Posterior cingulate gyrus (tissue), 11 donors: ENCODE measurements around the gene SIAH2.

Experiments used
- DNase-seq, 10 donors: peaks; one replicate each; pipeline versions ENCODE4 v3.0.0 to v3.0.0-alpha.2; 2020 to 2021; ENCODE audit warnings: mixed read lengths in 3 of 10
- intact Hi-C: fragments of 100-400 bp; cut with DNase I; formaldehyde crosslinking; loops from one replicate; pipeline ENCODE4 v1.15.1; 2023

Gene SIAH2

GRCh38 chr3:150737874-150738679 lies 24.9 kb downstream of the SIAH2 start:
- DNase-seq: no peak
- intact Hi-C loops: no loop called here

GRCh38 chr3:150736903-150737832 lies 25.8 kb downstream of the SIAH2 start:
- no peak for DNase-seq
- intact Hi-C loops: no loop called here

DNA sequence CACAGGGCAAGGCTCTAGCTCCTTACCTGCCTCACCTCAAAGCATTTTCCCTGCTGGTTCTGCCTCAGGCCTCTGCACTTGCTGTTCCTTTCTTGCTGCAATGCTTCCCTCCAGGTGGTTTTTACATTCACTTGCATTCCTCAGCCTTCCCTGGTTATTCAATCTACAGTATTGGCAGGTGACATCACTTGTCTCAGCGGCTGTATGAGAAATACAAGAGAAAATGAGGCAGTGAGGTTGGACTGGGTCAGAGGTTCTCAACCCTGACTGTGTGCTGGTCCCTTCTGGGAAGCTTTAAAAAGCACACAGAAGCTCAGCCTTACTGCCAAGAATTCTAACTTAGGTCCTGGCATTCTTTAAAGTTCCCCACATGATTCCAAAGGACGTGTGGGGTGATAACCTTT lies 26.7 kb downstream of the SIAH2 start:
- no peak for DNase-seq
- intact Hi-C loops: no loop called here

DNA sequence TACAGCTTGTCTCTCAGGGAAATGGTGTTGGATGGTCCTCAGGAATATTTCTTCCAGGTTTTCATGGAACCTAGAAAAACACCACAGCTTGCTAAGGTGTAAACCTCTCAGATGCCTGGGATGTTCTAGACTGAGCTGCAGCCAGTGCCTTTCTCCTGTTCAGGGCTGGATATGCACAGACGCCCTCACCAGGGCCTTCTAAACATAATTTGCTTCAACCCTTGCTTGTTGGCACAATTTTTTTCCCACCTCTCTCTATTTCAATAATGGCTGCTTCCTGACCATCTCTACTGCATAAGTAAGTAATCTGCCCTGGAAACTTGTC lies 28.2 kb downstream of the SIAH2 start:
- intact Hi-C loops: no loop called here

DNA sequence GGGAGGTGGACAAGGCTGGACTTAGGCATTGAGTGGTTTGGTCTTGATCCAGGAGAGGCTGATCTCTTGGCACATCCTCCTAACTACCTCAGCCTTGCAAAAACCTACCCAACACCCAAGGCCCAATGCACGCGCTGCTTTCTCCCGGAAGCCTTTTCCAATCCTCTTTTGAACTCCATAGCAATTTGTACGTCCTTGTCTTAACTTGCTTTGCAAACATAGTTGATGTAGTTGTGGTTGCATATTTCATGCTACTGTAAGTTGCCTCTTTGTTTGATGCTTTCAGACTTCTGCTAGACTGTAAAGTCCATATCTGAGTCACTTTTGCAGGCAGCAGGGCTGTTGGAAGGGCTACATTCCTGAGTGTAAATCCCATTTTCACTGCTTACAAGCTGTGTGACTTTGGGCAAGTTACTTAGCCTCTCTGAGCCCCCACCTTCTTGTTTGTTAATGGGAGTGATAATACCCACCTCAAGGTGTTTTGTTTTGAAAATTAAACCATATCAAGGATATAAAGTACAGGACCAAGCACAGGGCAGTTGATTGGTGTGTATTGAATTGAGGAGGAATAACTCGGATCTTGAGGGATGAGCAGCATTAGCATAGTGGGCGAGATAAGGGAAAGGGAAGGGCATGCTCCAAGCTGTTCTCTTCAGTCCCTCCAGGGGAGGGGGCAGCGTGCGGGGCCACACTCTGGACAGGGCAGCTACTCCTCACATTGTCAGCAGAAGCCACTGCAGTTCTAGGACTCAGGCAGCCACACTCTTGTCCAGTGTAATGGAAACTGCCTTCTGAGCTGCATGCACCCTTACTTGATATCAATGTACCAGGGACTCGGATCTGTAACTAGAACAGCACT lies 28.8 kb downstream of the SIAH2 start:
- intact Hi-C loops: no loop called here
- no peak for DNase-seq

More for the DNA sequence above, 28.2 kb downstream of the SIAH2 start:
- DNase-seq: no peak

DNA sequence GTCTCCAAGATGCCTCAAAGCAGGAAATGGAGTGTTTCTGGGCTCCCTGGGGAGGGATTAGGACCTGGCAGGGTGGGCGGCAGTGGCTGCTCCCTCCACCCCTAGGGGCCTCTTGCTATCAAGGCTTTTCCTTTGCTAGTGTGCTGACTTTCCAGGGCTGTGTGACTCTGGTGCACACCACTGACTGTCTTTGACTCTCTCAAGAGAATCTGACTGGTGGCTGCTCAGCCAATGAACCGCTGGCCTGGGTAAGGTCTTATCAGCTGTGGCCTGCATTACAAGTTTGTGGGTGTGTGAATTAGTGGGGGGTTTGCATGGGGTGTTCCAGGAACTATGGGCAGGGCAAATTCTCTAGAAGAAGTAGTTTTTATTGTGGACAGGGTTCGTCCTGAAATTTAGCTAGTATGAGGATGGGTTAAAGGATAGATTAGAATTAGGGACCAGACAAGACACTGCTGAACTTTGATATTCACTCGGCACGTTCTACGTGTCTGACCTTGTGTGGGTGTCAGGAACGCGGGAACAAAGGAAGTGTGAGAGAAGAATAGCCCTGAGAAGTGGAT lies 29.5 kb downstream of the SIAH2 start:
- intact Hi-C loops: no loop called here
- DNase-seq: no peak

DNA sequence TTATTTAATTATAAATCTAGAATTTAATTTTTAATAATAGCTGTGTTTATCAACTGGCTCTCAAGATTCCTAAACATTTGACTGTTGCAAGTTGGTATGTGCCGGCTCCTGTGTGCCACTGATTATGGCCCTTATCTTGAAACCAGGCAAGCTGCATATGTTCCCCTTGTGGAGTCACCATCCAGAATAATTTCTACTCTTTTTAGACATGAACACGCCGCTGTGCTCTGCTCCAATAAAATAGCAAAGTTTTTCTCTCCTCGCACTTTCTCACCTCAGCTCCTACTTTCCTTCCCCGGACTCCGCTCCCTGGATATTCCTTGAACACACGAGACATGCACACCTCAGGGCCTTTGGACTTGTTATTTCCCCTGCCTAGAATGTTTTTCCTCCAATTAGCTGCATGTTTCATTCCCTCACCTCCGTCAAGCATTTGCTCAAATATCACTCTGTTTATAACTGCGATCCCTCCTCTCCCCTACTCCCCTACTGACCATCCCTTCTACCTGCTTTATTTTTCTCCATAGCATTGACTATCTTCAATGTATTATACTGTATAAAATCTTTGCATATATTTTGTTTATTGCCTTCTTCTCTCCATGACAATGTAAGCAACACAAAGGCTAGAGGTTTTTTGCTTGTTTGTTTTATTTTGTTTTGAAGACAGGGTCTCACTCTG lies 33.1 kb downstream of the SIAH2 start:
- intact Hi-C loops: no loop called here

DNA sequence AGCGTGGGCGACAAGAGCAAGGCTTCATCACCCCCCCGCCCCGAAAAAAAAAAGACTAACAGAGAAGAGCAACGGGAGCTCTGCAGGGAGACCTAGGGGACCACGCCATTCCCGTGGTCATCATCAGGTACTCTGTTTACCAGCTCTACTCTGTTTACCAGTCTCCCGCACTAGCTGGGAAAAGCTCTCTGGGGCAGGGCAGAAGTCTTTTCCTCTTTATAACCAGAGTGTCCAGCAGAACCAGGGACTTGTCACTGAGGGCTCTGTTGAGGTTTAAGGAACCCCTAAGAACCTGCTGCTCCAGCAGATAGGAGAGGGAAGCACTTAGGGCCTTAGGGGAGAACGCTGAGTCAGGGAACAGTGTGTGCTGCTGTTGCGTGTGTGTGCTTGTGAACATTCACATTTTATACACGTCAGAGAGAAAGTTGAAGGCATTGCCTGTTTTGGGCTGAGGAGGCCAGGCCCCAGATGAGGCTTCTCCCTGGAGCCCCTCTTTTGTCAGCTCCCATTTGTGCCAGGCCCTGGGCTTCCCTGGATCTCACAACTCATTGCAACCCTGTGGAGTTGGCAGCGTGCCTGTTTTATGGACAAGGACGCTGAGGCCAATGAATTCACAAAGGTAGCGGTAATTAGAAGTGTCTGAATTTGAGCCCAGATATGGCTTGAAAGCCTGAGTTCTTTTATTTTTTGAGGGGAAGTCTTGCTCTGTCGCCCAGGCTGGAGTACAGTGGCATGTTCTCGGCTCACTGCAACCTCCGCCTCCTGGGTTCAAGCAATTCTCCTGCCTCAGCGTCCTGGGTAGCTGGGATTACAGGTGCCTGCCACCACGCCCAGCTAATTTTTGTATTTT lies 35.1 kb downstream of the SIAH2 start:
- intact Hi-C loops: no loop called here
- DNase-seq: no peak

More for the DNA sequence above, 33.1 kb downstream of the SIAH2 start:
- no peak for DNase-seq

GRCh38 chr3:150725548-150725947 lies 37.4 kb downstream of the SIAH2 start:
- intact Hi-C loops: no loop called here
- no peak for DNase-seq

DNA sequence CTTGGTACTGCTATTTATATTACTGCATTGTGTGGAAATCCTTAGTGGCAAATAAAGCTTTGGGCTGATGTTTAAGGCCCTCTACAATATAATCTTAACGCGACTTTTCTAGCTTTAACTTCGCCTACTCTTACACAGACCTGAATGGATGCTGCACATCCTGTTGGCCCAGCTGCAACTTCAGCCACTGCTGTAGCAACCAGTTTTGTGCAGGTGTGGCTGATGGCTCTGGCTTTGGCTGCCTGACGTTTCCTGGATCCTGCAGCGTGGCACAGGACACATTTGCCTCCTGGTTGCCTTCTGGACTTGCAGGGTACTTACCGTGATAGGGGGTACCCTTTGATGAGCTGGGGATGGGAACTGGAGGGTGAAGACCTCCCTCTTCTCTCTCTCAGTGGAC lies 39.0 kb downstream of the SIAH2 start:
- intact Hi-C loops: loop anchor here (5.0 kb wide), 1 partner anchor 38 kb away; the partner anchor contains the start of gene SIAH2
- DNase-seq: no peak

DNA sequence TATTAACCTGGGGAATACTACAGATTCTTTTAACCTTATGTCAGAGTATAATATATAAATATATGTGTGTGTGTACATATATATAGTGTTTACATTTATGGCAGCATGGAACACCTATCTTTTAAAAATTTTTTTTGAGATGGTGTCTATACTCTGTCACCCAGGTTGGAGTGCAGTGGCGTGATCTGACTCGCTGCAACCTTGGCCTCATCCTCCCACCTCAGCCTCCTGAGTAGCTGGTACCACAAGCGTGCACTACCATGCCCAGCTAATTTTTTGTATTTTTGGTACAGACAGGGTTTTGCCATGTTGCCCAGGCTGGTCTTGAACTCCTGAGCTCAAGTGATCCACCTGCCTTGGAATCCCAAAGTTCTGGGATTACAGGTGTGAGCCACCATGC lies 40.7 kb downstream of the SIAH2 start:
- intact Hi-C loops: loop anchor here (5.0 kb wide), 1 partner anchor 40 kb away; the partner anchor contains the start of gene SIAH2
- no peak for DNase-seq

- DNase-seq: peak in 1 of 10 donors; percentile 59
These were observed 41.5 kb downstream of the SIAH2 start for GRCh38 chr3:150721285-150722130.

GRCh38 chr3:150720444-150720843 lies 42.5 kb downstream of the SIAH2 start:
- DNase-seq: no peak
- intact Hi-C loops: loop anchor here (5.0 kb wide), 1 partner anchor 42 kb away; the partner anchor contains the start of gene SIAH2

More at GRCh38 chr3:150721285-150722130, 41.5 kb downstream of the SIAH2 start:
- intact Hi-C loops: loop anchor here (1.0 to 5.0 kb wide), 3 partner anchors 41 to 425 kb away; partner anchors contain the start of gene SIAH2

DNA sequence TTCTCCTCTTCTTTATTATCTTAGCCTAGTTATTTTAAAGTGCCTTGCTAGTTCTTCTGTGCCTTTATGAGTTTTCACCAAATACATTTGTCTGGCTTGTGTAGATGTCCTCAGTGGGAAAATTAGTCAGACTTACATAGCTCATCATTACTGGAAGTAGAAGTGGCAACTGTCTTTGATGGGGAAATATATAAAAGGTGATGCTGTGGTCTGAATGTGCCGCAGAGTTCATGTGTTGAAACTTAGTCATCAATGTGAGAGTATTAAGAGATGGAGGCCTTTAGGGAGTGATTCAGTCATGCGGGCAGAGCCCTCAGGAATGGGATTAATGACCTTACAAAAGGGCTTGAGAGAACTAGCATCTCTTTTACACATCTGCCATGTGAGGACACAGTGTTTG lies 52.9 kb downstream of the SIAH2 start:
- intact Hi-C loops: no loop called here
- no peak for DNase-seq

DNA sequence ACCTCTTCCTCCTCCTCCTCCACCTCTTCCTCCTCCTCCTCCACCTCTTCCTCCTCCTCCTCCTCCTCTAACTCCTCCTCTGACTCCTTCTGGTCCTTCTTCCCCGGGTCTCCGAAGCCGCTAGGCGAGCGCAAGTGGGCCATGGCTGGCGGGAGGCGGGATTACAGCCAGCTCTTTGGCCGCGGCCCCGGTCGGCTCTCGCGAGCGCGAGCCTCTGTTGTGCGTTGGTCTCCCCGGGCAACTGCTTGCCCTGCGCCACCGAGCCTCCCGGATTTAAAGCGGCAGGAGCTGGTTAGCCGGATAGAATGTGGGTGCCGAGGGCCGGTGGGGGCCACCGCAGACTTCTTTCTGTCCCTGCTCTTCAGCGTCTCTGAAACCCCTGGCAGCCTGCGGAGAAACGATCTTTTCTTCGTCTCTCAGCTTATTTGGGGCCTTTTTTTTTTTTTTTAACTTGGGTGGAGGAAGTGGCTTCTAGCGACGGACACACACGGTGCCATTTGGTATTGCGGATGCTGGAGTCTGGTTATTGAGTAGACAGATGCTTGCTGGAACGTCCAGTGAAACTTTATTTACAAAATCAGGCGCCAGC lies 59.1 kb downstream of the SIAH2 start, which contains the start of gene ERICH6:
Gene ERICH6, minus strand, starts transcription at position 165 of the 589 bp plus-strand sequence. Its CDS starts 22 bp downstream, at position 143.
- DNase-seq: peak; percentile 77 to 98 (median 90)
- intact Hi-C loops: loop anchor here (5.0 kb wide), 2 partner anchors 102 to 157 kb away; partner anchors contain the start of genes EIF2A, SELENOT and SERP1

DNA sequence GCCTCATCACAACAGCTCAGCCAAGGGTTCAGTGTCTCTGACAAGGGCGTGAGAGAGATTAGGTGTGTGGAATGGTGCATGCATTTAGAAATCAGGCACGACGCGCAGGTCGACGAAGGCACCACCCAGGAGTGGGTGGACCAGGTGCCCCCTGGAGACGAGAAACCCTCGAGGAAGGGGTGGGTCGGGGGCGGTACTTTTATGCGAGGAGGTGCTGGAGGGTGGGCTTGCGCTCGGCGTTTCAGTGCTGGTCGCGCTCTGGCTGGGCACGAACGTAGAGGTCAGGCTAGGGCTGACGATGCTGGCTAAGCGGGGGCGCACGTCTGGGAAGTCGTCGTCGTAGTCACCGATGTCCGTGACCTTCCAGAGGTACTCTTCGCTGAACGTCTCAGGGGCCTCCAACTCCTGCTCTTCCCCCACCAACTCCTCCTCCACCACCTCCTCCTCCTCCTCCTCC lies 59.6 kb downstream of the SIAH2 start:
- intact Hi-C loops: loop anchor here (5.0 kb wide), 2 partner anchors 101 to 156 kb away; partner anchors contain the start of genes EIF2A, SELENOT and SERP1
- DNase-seq: peak in 8 of 10 donors; percentile 16 to 86 (median 29)
